ENCODE data around the gene SCYL1. TPM values are rescaled to one million over a fixed set of nuclear protein-coding genes. Genes with fewer than 3 reads are reported as not detected.

Gene SCYL1
- total RNA-seq, 1 donor from 2014 or later = 79.4 TPM

GRCh38 chr11:65500387-65501185 is 24.3 kb upstream of the SCYL1 start:
- H3K27me3 Mint-ChIP-seq = peaks cover 29% of the 10 kb centered on the region
- H3K9me3 Mint-ChIP-seq = no peaks in the 10 kb centered on the region
- H3K36me3 Mint-ChIP-seq = peaks cover 22% of the 10 kb centered on the region
- no peak for DNase-seq (ENCODE audit: extremely low spot score, unreplicated experiment)
- peaks cover 33% of the 10 kb centered on the region for H3K4me1 Mint-ChIP-seq (ENCODE audit: unreplicated experiment)
- no peak for TF ChIP-seq CTCF (conservative IDR thresholded peaks at IDR 0.05)
- H3K4me3 Mint-ChIP-seq = no peak overlapping the region
- H3K27ac Mint-ChIP-seq = no peak overlapping the region

GRCh38 chr11:65501186-65501471 is 23.8 kb upstream of the SCYL1 start:
- H3K27ac Mint-ChIP-seq = no peak overlapping the region

GRCh38 chr11:65501472-65502273 is 23.2 kb upstream of the SCYL1 start:
- no peak overlapping the region for H3K4me3 Mint-ChIP-seq
- TF ChIP-seq CTCF (conservative IDR thresholded peaks at IDR 0.05) = no peak
- no peaks in the 10 kb centered on the region for H3K9me3 Mint-ChIP-seq
- H3K36me3 Mint-ChIP-seq = peaks cover 32% of the 10 kb centered on the region
- H3K27ac Mint-ChIP-seq = no peak overlapping the region
- H3K27me3 Mint-ChIP-seq = peaks cover 38% of the 10 kb centered on the region
- DNase-seq (ENCODE audit: extremely low spot score, unreplicated experiment) = no peak
- H3K4me1 Mint-ChIP-seq (ENCODE audit: unreplicated experiment) = peaks cover 34% of the 10 kb centered on the region

More at GRCh38 chr11:65501186-65501471, 23.8 kb upstream of the SCYL1 start:
- H3K9me3 Mint-ChIP-seq = no peaks in the 10 kb centered on the region
- H3K36me3 Mint-ChIP-seq = peaks cover 27% of the 10 kb centered on the region
- H3K4me1 Mint-ChIP-seq (ENCODE audit: unreplicated experiment) = peaks cover 37% of the 10 kb centered on the region
- no peak for TF ChIP-seq CTCF (conservative IDR thresholded peaks at IDR 0.05)
- no peak overlapping the region for H3K4me3 Mint-ChIP-seq
- H3K27me3 Mint-ChIP-seq = peaks cover 33% of the 10 kb centered on the region
- no peak for DNase-seq (ENCODE audit: extremely low spot score, unreplicated experiment)

- H3K4me3 Mint-ChIP-seq = no peak overlapping the region
- DNase-seq (ENCODE audit: extremely low spot score, unreplicated experiment) = no peak
- peaks cover 33% of the 10 kb centered on the region for H3K36me3 Mint-ChIP-seq
- H3K27ac Mint-ChIP-seq = no peak overlapping the region
- no peak for TF ChIP-seq CTCF (conservative IDR thresholded peaks at IDR 0.05)
- H3K9me3 Mint-ChIP-seq = no peaks in the 10 kb centered on the region
- H3K27me3 Mint-ChIP-seq = peaks cover 43% of the 10 kb centered on the region
- H3K4me1 Mint-ChIP-seq (ENCODE audit: unreplicated experiment) = peaks cover 33% of the 10 kb centered on the region
These were observed 22.7 kb upstream of the SCYL1 start for GRCh38 chr11:65502274-65502554.

- no peak for DNase-seq (ENCODE audit: extremely low spot score, unreplicated experiment)
- H3K4me1 Mint-ChIP-seq (ENCODE audit: unreplicated experiment) = peaks cover 37% of the 10 kb centered on the region
- H3K27me3 Mint-ChIP-seq = peaks cover 49% of the 10 kb centered on the region
- TF ChIP-seq CTCF (conservative IDR thresholded peaks at IDR 0.05) = no peak
- peaks cover 37% of the 10 kb centered on the region for H3K36me3 Mint-ChIP-seq
- H3K4me3 Mint-ChIP-seq = no peak overlapping the region
- H3K9me3 Mint-ChIP-seq = no peaks in the 10 kb centered on the region
- no peak overlapping the region for H3K27ac Mint-ChIP-seq
These were observed 22.1 kb upstream of the SCYL1 start for GRCh38 chr11:65502555-65503367.

Data from type B pancreatic cell (in vitro differentiated cells).